Gastrocnemius medialis (tissue), 4 donors: ENCODE measurements around the gene SRBD1. TPM values are rescaled to one million over a fixed set of nuclear protein-coding genes. Genes with fewer than 3 reads are reported as not detected.

Experiments used
- ATAC-seq, 2 donors: fragments of 150-250 bp; one replicate each; pipeline ENCODE4 v1.9.1; 2016
- DNase-seq, 2 donors: peaks; one replicate each; pipeline ENCODE4 v3.0.0-alpha.2; 2019
- H3K27ac ChIP-seq, 4 donors: fragments of 200-600 bp; sonication (generic); 1 replicate in 1 of 4; 2 replicates in 3 of 4; pipeline ENCODE4 v1.5.1; 2016 to 2018; ENCODE audit warnings: mild to moderate bottlenecking in 2 of 4, moderate library complexity in 1 of 4
- H3K27me3 ChIP-seq, 3 donors: fragments of 200-600 bp; sonication (generic) in 2 of 3; 1 replicate in 1 of 3; 2 replicates in 2 of 3; pipeline versions ENCODE4 v1.5.1 to v1.6.0; 2016 to 2019; ENCODE audit warnings: mild to moderate bottlenecking in 1 of 3, moderate library complexity in 1 of 3
- H3K36me3 ChIP-seq, 2 donors: fragments of 200-600 bp; sonication (generic) in 1 of 2; one replicate each; pipeline ENCODE4 v1.5.1; 2017 to 2018
- H3K4me1 ChIP-seq, 2 donors: fragments of 200-600 bp; sonication (generic) in 1 of 2; one replicate each; pipeline ENCODE4 v1.5.1; 2016 to 2017; ENCODE audit warnings: mild to moderate bottlenecking in 2 of 2
- H3K4me3 ChIP-seq, 4 donors: fragments of 200-600 bp; sonication (generic) in 3 of 4; 1 replicate in 1 of 4; 2 replicates in 3 of 4; pipeline ENCODE4 v1.5.1; 2016 to 2019; ENCODE audit warnings: mild to moderate bottlenecking in 2 of 4
- H3K9me3 ChIP-seq, 3 donors: fragments of 200-600 bp; sonication (generic) in 2 of 3; 1 replicate in 1 of 3; 2 replicates in 2 of 3; pipeline ENCODE4 v1.5.1; 2016 to 2019
- POLR2A ChIP-seq, 2 donors: fragments of 450-650 bp; IDR thresholded peaks; one replicate each; pipeline ENCODE4 v1.6.1; 2017; ENCODE audit warnings: antibody characterized with exemption in 2 of 2, mild to moderate bottlenecking in 2 of 2, moderate library complexity in 2 of 2
- in situ Hi-C, 4 donors: fragments of 200-750 bp; cut with MboI; loops; one replicate each; pipeline versions ENCODE4 v1.15.0 to v1.8.0; 2017; ENCODE audit warnings: low sequenced_read_pairs in 4 of 4
- intact Hi-C: fragments of 100-400 bp; cut with DNase I; formaldehyde crosslinking; loops from one replicate; pipeline ENCODE4 v1.15.1; 2023; ENCODE audit warnings: low total_unique reads
- total RNA-seq, 4 donors: library from RNA; depleted of rRNA; stranded (reverse); fragments of >200 nt; gene quantifications; one replicate each; pipeline versions ENCODE4 v1.1.0 to v1.2.3, GENCODE V29; 2016
- TF ChIP-seq, protein P1 (sequence below), 5 experiments: fragments of 450-650 bp in 3 of 5; fragments of 200-600 bp in 2 of 5; sonication (generic) in 2 of 5; IDR thresholded peaks in 4 of 5; conservative IDR thresholded peaks in 1 of 5; 1 replicate in 4 of 5; 2 replicates in 1 of 5; pipeline ENCODE4 v1.5.1; 2016 to 2019; ENCODE audit warnings: antibody characterized with exemption in 5 of 5, mild to moderate bottlenecking in 3 of 5, moderate library complexity in 3 of 5

The SRBD1 gene
- total RNA-seq, 4 donors from 2014 or later: 3.0 to 10.1 (median 4.5) TPM

DNA sequence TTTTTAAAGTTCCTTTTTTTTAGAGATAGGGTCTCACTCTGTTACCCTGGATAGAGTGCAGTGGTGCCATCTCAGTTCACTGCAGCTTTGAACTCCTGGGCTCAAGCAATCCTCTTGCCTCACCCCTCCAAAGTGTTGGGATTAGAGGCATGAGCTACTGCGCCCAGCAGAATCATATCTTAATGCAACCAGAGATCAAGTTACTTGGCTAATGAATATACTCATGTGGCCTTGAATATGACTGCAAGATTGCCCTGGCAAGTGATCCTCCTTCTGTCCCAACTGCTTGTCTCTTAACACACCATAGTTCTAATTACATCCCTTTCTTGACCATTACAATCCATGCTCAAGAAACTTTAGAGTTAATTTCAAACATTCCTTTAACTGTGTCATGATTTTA, 133.5 kb downstream of the SRBD1 start:
- Histone ChIP-seq H3K4me1 (peaks cover 0 to 7% of the 10 kb centered on the region in 2 donors), H3K4me3 (no peak overlapping the region), H3K27ac (no peak overlapping the region), H3K27me3 (no peaks in the 10 kb centered on the region), H3K36me3 (no peaks in the 10 kb centered on the region), H3K9me3 (no peaks in the 10 kb centered on the region)
- TF ChIP-seq POLR2A (IDR thresholded peaks at IDR 0.05): no peak
- TF ChIP-seq, protein P1, sequence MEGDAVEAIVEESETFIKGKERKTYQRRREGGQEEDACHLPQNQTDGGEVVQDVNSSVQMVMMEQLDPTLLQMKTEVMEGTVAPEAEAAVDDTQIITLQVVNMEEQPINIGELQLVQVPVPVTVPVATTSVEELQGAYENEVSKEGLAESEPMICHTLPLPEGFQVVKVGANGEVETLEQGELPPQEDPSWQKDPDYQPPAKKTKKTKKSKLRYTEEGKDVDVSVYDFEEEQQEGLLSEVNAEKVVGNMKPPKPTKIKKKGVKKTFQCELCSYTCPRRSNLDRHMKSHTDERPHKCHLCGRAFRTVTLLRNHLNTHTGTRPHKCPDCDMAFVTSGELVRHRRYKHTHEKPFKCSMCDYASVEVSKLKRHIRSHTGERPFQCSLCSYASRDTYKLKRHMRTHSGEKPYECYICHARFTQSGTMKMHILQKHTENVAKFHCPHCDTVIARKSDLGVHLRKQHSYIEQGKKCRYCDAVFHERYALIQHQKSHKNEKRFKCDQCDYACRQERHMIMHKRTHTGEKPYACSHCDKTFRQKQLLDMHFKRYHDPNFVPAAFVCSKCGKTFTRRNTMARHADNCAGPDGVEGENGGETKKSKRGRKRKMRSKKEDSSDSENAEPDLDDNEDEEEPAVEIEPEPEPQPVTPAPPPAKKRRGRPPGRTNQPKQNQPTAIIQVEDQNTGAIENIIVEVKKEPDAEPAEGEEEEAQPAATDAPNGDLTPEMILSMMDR (IDR thresholded peaks at IDR 0.05 in 4 of 5, conservative IDR thresholded peaks at IDR 0.05 in 1 of 5): no peak
- DNase-seq (peak; percentile 23 to 53), ATAC-seq (peak; percentile 95 to 99)
- in situ Hi-C loops: loop anchor here in 2 of 4 donors (10.0 to 25.0 kb wide), 2 partner anchors 313 to 315 kb away; no protein-coding TSS in a partner anchor
- intact Hi-C loops: loop anchor here (5.0 kb wide), 1 partner anchor 305 kb away; no protein-coding TSS in a partner anchor

DNA sequence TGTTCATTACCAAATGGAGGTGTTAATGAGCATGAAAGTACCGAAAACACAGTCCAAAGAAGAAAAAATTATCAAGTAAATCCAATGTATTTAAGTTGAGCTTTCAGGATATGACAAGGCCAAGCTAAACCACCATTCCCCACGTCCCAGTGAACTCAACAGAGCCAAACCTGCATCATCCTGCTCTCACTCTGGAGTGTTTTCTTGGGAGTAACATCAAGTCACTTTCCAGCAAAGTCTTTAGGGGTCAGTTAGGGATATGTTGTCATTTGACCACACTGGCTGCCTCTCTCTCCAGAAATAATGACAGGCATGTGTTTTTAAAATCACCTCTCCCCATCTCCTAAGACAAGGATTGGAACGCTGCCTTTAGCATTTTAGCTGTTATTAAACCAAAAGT, 140.5 kb downstream of the SRBD1 start:
- DNase-seq (peak in 1 of 2 donors; percentile 31), ATAC-seq (peak; percentile 72 to 76)
- in situ Hi-C loops: loop anchor here in 1 of 4 donors (10.0 kb wide), 1 partner anchor 306 kb away; no protein-coding TSS in a partner anchor
- Histone ChIP-seq H3K4me1 (peaks cover 17 to 22% of the 10 kb centered on the region in 2 donors), H3K9me3 (no peaks in the 10 kb centered on the region), H3K27ac (peak overlapping the region in 3 of 4 donors; percentile 29 to 41 (median 38)), H3K4me3 (no peak overlapping the region), H3K27me3 (no peaks in the 10 kb centered on the region), H3K36me3 (no peaks in the 10 kb centered on the region)
- intact Hi-C loops: no loop called here
- TF ChIP-seq, protein P1 (IDR thresholded peaks at IDR 0.05 in 4 of 5, conservative IDR thresholded peaks at IDR 0.05 in 1 of 5): no peak
- TF ChIP-seq POLR2A (IDR thresholded peaks at IDR 0.05): no peak

DNA sequence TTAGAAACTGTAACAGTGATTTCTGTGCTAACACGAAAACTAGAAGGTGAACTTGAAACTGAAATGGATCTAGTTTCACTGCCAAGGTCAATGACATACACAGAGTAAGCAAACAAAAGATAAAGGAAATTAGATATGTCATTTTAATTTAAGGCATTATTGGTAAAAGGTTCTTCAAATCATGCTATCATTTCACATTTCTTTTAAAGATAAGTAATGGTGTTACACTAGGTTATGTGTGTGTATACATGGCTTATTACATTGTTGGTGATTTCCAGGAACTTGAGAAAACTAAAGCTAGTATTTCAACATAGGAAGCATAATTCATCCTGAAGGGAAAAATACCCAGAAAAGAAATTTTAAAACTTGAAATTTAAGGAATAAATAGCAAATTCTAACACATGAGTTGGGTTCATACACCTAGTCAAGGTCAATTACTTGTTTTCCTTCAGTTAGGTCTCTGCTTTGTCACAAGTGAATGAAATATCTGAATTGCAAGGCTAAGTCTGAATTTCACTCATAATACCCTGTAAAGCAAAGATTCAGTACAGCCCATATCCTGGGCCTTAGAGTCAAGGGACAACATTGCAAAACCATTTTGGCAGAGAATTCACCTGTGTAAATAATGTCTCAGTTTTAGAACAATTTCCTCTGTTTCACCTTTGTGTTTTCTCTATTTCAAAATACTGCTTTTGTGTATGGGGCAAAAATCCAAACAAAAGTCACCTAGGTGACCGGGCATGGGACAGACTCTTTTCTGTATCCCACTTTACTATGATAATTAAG, 141.6 kb downstream of the SRBD1 start:
- Histone ChIP-seq H3K9me3 (no peaks in the 10 kb centered on the region), H3K4me3 (no peak overlapping the region), H3K36me3 (no peaks in the 10 kb centered on the region), H3K27me3 (no peaks in the 10 kb centered on the region), H3K27ac (peak overlapping the region in 1 of 4 donors; percentile 41), H3K4me1 (peaks cover 17 to 22% of the 10 kb centered on the region in 2 donors)
- DNase-seq (no peak), ATAC-seq (peak; percentile 57 to 67)
- in situ Hi-C loops (loop anchor here in 1 of 4 donors (10.0 kb wide), 1 partner anchor 305 kb away; no protein-coding TSS in a partner anchor), intact Hi-C loops (no loop called here)
- TF ChIP-seq, protein P1 (IDR thresholded peaks at IDR 0.05 in 4 of 5, conservative IDR thresholded peaks at IDR 0.05 in 1 of 5): no peak
- TF ChIP-seq POLR2A (IDR thresholded peaks at IDR 0.05): no peak

DNA sequence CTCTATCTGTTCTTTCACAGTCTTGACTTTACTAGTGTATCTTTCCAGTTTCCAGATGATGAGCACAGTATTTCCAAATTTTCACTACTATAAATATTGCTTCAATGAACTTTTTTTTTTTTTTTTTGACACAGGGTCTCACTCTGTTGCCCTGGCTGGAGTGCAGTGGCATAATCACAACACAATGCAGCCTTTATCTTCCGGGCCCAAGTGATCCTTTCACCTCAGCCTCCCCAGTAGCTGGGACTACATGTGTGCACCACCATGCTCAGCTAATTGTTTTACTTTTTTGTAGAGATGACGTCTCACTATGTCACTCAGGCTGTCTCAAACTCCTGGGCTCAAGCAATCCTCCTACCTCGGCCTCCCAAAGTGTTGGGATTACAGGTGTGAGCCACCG, 142.8 kb downstream of the SRBD1 start:
- no peaks in the 10 kb centered on the region for H3K27me3 ChIP-seq
- no peak for ATAC-seq
- no peak overlapping the region for H3K27ac ChIP-seq
- TF ChIP-seq POLR2A (IDR thresholded peaks at IDR 0.05): no peak
- TF ChIP-seq, protein P1 (IDR thresholded peaks at IDR 0.05 in 4 of 5, conservative IDR thresholded peaks at IDR 0.05 in 1 of 5): no peak
- DNase-seq: no peak
- no peak overlapping the region for H3K4me3 ChIP-seq
- peaks cover 17 to 22% of the 10 kb centered on the region in 2 donors for H3K4me1 ChIP-seq
- no peaks in the 10 kb centered on the region for H3K9me3 ChIP-seq
- H3K36me3 ChIP-seq: no peaks in the 10 kb centered on the region
- in situ Hi-C loops: no loop called here
- intact Hi-C loops: no loop called here
